HG02840 (cell line): ENCODE data around the gene BTD.
"Not testable (repeated sequence)": the region's sequence is repeated elsewhere in the genome, so short reads cannot be mapped to it uniquely, and the experiment has no call there.

Experiments used
- ATAC-seq: cut with Tn5 transposase; IDR thresholded peaks from one replicate; pipeline ENCODE4 v1.9.1; 2021; ENCODE audit warnings: mild to moderate bottlenecking, moderate library complexity, moderate number of reproducible peaks; ENCODE audit not compliant: unreplicated experiment, low FRiP score

The BTD gene

DNA sequence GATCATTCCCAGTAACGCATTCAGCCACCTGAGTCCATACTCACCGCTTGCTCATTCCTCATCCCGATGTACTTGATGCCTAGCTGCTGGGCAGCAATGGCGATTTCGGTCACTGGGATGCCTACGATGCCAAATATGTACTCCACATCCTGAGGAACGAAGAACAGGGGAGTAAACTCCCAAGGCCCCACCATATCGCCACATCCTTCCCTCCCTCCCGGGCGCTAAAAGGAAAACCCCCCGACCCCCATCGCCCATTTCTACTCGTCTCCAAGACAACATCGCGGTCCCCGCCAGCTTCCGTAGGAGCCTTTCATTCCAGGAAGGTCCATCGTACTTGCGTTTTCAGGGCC lies 523 bp upstream of the BTD start:
- peak; percentile 6 for ATAC-seq

DNA sequence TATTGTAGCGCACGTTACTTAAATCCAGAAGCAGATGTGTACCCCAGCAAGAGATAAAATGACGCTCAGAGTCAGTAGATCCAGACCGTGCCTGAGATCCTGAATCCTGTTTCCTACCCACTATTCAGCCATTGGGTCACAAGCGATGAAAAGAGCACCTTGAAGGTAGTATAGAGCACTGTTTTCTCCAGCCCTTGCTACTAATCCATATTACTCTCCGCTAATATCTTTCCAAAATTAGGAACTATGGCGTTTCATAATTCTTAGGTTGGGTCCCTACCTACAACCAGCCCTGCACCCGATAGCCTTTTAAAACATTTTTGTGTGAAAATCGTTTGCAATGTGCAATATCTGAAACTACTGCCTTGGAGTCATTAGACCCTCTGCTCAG lies 596 bp downstream of the BTD start:
- ATAC-seq: peak; percentile 8

DNA sequence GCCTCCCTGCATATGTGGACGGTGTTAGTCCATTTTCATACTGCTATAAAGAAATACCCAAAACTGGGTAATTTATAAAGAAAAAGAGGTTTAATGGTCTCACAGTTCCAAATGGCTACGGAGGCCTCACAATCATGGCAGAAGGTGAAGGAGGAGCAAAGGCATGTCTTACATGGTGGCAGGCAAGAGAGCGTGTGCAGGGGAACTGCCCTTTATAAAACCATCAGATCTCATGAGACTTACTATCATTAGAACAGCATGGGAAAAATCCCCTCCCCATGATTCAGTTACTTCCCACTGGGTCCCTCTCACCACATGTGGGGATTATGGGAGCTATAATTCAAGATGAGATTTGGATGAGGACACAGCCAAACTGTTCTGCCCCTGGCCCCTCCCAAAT lies 1.3 kb downstream of the BTD start:
- not testable (repeated sequence) for ATAC-seq

DNA sequence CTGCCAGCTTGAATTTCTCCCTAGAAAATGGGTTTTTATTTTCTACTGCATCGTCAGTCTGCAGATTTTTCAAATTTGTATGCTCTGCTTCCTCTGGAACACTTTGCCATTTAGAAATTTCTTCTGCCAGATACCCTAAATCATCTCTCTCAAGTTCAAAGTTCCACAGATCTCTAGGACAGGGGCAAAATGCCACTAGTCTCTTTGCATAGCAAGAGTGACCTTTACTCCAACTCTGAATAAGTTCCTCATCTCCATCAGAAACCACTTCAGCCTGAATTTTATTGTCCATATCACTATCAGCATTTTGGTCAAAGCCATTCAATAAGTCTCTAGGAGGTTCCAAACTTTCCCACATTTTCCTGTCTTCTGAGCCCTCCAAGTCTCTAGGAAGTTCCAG lies 3.0 kb downstream of the BTD start:
- not testable (repeated sequence) for ATAC-seq

DNA sequence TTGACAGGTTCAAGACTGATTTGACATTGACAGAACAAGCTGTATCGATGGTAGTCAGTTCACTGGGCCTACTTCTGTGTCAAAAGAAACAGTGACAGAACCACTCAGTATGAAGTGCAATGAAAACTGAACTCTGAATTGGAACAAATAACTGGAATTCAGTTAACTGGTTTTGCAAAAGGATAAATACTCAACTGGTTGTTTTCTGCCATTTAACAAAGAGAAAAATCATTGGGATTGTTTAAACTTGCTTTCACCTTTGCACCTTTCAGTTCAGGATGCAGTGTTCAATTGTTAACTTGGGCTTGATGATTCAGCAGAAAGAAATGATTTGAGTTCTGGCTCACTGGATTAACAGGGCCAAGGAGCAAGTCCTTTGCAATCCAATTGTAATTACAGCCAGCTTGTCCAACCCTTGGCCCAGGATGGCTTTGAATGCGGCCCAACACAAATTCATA lies 4.9 kb downstream of the BTD start:
- ATAC-seq: no peak

DNA sequence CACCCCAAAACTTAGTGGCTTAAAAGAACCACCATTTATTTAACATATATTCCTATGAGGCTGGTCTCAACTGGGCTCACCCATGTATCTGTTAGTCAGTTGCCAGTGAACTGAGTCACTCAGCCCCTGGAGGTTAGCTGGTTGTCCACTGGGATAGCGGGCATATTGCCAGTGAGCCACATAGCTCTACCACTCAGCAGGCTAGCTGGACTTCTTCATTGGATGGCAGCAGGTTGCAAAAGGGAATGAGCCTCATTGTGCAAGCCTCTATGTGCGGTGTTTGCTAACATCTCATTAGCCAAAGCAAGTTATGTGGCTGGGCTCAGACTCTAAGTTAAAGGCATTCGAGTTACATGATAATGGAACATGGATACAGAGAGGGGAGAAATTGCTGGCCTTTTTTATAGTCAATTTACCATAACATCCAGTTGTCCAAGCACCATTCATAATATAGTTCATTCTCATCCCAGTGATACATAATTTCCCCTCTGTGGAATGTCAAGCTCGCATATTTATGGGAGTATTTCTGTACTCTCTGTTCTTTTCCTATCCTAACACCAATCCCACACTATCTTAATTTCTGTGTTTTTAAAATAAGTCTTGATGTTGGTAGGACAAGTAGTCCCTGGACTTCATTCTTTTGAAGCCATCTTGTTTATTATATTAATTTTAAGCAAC lies 8.7 kb downstream of the BTD start:
- no peak for ATAC-seq

DNA sequence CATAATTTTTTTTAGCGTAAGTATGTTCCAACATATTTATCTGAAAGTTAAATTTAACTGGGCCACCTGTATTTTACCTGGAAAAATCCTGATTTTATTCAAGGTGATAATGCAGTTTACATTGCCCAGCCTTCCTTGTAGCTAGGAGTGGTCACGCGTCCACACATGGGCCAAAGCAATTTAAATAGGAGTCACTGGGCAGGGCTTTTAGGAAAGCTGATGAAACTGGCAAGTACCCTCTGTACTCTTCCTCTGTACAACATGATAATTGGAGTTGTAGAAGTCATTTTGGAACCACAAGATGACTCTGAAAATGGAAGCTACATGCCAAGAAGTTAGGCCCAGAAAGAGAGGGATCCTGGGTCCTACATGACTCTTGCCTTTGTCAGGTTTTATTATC lies 9.5 kb downstream of the BTD start:
- ATAC-seq: no peak

DNA sequence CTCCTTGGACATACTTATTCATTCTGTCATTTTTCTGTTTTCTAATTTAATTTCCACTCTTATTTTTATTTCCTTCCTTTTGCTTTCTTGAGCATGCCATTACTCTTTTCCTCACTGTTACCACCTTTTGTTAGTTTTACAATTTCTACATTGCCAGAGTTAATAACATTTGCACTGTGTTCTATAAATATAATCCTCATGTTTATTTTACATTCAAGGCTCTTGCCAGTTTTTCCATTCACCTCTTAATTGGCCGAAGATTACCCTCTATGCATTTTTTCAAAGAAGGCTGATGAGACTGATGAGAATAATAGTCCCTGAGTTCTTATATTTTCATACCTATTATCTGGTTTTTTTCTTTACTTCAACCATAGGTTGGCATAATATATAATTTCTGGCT lies 10.5 kb downstream of the BTD start:
- ATAC-seq: no peak

DNA sequence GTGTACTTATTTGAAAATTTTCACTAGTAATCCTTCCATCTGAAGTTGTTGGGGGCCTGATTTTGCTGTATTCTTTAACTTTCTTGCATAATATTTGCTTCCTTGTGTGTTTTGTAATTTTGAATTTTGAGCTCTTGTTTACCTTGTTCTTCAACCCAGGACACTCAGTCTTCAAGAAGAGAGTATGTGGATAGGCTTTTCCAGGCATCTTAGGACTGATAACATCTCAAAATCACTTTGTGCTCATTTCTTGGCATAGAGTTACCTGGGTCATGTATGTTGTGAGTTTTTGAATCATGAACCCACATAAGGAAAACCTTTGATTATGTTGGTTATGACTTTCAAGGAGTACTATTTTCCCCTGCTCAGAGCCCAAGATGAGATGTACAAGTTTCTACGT lies 13.4 kb downstream of the BTD start:
- ATAC-seq: no peak

DNA sequence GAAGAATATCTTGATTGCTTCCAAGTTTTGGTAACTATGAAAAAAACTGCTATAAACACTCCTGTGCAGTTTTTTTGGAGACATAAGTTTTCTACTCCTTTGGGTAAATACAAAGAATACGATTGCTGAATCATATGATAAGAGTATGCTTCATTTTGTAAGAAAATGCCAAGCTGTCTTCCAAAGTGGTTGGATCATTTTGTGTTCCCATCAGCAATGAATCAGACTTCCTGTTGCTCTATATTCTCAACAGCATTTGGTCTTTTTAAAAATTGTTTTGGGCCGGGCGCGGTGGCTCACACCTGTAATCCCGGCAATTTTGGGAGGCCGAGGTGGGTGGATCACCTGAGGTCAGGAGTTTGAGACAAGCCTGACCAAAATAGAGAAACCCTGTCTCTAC lies 14.5 kb downstream of the BTD start:
- ATAC-seq: no peak

DNA sequence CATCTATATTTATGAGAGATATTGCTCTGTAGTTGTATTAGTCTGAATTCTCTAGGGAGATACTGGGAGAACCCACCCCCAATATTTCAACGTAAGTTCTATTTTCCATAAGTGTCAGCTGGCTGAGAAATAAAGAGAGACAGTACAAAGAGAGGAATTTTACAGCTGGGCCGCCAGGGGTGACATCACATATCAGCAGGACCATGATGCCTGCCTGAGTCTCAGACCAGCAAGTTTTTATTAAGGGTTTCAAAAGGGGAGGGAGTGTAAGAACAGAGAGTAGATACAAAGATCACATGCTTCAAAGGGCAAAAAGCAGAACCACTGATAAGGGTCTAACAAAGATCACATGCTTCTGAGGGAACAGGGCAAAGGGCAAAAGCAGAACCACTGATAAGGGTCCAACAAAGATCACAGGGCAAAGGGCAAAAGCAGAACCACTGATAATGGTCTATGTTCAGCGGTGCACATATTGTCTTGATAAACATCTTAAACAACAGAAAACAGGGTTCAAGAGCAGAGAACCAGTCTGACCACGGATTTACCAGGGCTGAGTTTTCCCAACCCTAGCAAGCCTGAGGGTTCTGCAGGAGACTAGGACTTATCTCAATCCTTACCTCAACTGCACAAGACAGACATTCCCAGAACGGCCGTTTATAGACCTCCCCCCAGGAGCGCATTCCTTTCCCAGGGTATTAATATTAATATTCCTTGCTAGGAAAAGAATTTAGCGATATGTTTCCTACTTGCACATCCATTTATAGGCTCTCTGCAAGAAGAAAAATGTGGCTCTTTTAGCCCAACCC lies 18.3 kb downstream of the BTD start:
- not testable (repeated sequence) for ATAC-seq

DNA sequence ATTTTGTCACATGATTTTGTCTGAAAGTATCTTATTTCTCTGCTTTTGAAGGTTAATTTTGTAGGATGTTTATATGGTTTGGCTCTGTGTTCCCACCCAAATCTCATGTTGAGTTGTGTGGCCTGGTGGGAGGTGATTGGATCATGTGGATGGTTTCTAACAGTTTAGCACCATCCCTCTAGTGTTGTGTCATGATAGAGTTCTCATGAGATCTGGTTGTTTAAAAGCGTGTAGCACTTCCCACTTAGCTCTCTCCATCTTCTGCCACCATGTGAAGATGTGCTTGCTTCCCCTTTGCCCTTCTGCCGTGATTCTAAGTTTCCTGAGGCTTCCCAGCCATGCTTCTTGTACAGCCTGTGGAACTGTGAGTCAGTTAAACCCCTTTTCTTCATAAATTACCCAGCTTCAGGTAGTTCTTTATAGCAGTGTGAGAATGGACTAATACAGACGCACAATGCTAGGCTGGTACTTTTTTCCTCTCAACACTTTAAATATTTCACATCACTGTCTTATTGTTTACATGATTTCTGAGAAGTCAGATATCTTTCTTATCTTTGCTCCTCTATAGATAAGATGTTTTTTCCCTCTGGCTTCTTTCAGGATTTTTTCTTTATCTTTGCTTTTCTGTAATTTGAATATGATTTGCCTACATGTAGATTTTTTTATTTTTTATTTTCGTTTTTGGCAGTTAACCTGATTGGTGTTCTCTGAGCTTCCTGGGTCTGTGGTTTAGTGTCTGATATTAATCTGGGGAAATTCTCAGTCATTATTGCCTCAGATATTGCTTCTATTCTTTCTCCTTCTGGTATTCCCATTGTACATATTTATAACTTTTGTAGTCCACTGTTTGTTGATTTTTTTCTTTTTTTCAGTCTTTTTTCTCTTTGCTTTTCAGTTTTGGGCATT lies 22.2 kb downstream of the BTD start:
- ATAC-seq: no peak

DNA sequence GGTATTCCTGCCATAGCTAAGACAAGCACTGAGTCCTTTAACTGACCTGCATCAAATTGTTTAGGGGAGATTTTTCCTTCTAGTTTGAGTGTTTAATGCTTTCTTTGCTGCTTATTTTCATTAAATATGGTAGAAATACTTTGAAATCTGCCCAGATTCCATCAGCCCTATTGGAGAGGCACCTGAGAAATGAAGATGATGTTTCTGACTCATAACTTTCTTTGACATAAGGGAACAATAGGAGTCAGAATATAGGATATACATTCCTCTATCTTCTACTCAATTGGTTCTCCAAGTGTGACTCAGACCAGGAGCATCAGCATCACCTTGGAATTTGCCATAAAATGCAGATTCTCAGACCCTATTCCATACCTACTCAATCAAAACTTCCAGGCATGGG lies 27.4 kb downstream of the BTD start:
- ATAC-seq: no peak

DNA sequence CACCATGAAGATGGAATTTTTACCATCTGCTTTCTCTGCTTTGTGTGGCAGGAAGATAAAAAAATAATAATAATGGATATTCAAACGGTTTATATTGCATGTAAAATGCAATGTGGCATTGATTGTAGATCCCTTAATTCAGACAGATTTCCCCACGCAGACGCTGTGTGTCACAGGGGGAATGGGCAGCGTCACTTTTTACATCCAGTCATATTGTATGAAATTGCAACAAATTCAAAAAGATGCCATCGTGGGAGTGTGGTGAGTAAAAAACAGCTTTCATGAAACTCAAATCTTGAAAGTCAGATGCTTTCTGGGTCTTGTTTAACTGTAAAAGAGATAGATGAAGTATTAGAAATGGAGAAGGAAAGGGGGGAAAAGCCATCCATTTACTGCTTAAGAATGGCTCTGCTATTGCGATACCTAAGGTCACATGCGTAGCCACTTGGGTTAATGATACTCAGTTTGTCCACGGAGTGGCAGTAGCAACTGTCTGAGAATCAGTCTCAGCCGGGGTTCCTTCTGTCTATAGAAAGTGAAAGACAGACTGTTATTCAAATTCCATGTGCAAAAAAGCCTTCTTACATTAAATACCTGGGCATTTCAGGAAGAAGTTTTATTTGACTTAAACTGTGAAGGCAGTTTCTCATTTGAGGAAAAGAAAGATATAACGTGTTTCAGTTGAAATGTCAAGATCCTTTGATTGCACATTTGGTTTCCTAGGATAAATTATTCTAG lies 28.5 kb downstream of the BTD start:
- ATAC-seq: peak; percentile 95

DNA sequence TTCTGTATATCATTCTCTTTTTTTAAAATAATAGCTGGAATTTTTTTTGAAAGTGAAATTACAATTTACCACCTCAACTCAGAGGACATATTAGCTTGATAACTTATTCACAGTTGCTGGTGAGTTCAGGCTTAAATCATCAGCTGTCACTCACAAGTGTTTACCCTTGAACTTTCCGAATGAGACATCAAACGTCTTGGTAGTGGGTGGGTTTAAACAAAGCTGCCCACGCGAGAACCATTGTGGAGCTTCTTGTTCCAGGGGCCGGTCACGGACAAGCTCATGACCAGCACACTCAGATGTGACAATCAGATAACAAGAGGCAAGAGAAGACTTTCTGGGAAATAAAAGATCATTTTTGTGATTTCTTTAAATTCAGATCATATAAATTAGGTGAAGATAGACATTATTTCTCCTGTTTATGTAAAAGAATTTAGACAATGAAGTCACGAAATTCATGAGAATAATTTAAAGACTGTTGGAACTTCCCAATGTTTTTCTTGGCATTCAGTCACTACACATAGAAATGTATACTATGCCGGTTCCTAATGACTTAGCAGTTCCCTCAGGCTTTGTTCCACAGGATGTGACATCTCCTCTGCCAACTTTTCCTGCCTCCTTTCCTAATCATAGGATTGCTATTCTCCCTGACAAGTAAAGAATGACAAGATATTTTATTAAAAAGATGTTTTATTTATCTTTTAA lies 29.3 kb downstream of the BTD start:
- peak; percentile 36 for ATAC-seq

DNA sequence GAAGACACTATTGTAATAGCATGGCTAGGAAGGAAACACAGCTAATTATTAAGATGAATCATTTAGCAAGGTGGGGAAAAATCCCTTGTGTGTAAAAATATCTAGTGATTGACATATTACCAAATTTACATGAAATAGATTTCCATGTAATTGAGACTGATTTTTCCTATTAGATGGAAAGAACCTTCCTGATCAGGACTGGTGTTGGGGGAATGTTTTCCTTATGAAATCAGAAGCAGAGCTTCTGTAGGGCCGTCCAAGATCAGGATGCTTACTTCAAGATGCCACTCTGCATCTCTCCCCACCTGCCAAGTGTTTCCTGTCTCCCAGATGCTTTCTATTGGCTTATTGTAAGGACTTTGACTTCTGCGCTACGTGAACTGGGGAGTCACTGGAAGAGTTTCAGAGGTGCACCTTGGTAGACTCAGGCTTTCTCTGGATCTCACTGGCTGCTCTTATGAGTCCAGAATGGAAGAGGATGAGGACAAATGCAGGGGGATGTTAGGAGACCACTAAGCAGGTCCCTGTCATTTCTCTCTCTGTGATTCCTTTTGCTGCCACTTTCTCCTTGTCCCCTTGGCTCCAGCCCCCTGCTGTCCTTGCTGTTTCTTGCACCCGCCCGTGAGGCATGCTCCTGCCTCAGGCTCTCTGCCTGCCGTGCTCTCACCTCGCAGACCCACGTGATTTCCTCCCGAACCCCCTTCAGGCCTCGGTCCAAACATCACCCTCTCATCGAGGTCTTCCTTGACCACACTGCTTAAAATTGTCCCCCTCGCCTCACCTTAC lies 30.1 kb downstream of the BTD start:
- no peak for ATAC-seq

DNA sequence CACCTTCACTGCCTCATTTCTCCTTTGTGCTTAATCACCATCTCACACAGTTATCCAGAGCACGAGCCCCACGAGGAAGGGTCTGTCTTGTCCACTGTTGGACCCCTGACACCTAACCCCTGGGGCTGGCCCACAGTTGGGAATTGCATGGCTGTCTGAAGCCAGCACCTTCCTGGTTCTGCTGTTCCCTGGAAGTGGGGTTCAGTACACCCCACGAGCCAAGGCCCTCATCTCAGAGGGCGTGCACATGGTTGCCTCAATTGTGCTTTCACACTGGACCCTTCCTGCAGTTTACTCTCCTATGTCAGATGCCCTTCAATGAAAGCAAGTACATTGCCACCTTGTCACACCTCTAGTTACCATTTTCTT lies 30.7 kb downstream of the BTD start:
- ATAC-seq: no peak

DNA sequence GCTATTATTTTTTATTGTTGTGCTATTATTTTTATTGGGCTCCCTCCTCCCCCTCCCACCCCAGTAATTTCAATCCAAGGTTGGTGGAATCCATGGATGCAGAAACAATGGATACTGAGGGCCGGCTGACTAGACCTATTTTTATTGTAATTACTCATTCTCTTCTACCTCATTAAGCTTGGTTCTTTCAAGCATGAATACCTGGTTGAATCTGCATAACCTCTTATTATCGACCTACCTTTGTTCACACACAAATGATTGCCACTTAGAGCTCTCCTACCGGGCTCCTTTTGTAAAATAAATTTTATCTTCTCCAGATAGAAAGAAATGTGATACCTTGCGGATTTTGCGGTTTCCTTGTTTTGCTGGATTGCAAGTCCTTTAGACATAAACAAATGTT lies 31.6 kb downstream of the BTD start:
- ATAC-seq: no peak
